Stimulated activated CD4-positive, alpha-beta T cell treated with anti-CD3 and anti-CD28 coated beads, Interleukin-2, amount 100 ng/mL, for 24 hours (primary cell): Measurements from ENCODE around the gene FAM234B.

ENCODE experiments used
- DNase-seq, 2 donors: peaks; one replicate each; pipeline ENCODE4 v3.0.0-alpha.2; 2020

FAM234B gene

GRCh38 chr12:13095266-13095995, 51.2 kb downstream of the FAM234B start:
- no peak for DNase-seq

GRCh38 chr12:13097491-13098011, 53.4 kb downstream of the FAM234B start:
- DNase-seq = no peak

GRCh38 chr12:13099066-13099843, 55.1 kb downstream of the FAM234B start:
- DNase-seq = no peak

GRCh38 chr12:13099844-13100604, 55.8 kb downstream of the FAM234B start:
- no peak for DNase-seq

GRCh38 chr12:13100605-13100881, 56.4 kb downstream of the FAM234B start:
- DNase-seq = no peak

- DNase-seq = peak; percentile 87
Observed at GRCh38 chr12:13100882-13101769, 56.9 kb downstream of the FAM234B start.

GRCh38 chr12:13101821-13102375, 57.7 kb downstream of the FAM234B start:
- DNase-seq = peak in 1 of 2 donors; percentile 22

- no peak for DNase-seq
Observed at GRCh38 chr12:13102461-13103195, 58.4 kb downstream of the FAM234B start.

- peak in 1 of 2 donors; percentile 23 for DNase-seq
Observed at GRCh38 chr12:13103391-13104033, 59.3 kb downstream of the FAM234B start, which contains the start of gene GSG1. GSG1 (minus strand) TSS chr12:13103667; CDS start chr12:13103512, 155 bp downstream.

GRCh38 chr12:13104409-13104808, 60.2 kb downstream of the FAM234B start:
- DNase-seq = no peak

GRCh38 chr12:13105781-13106180, 61.6 kb downstream of the FAM234B start:
- DNase-seq = no peak

GRCh38 chr12:13106666-13107065, 62.5 kb downstream of the FAM234B start:
- no peak for DNase-seq

GRCh38 chr12:13112968-13113367, 68.8 kb downstream of the FAM234B start:
- DNase-seq = no peak

- no peak for DNase-seq
Observed at GRCh38 chr12:13114251-13115052, 70.3 kb downstream of the FAM234B start.

GRCh38 chr12:13116259-13116658, 72.1 kb downstream of the FAM234B start:
- DNase-seq = no peak

GRCh38 chr12:13117029-13117428, 72.8 kb downstream of the FAM234B start:
- DNase-seq = no peak

- no peak for DNase-seq
Observed at GRCh38 chr12:13119826-13120225, 75.6 kb downstream of the FAM234B start.

- DNase-seq = no peak
Observed at GRCh38 chr12:13120413-13120812, 76.2 kb downstream of the FAM234B start.

GRCh38 chr12:13121568-13121967, 77.4 kb downstream of the FAM234B start:
- no peak for DNase-seq
